GM06990 (cell line): ENCODE data around the gene RPS10.
"Not testable (repeated sequence)": the region's sequence is repeated elsewhere in the genome, so short reads cannot be mapped to it uniquely, and the experiment has no call there.

Experiments
- DNase-seq: peaks from one replicate; pipeline ENCODE4 v3.0.0-alpha.2; 2011; ENCODE audit not compliant: insufficient read length; ENCODE audit errors: extremely low read depth
- H3K27me3 ChIP-seq: replicated peaks from 2 replicates; pipeline ENCODE4 v1.6.0; 2011; ENCODE audit warnings: low read length; ENCODE audit not compliant: control insufficient read depth, insufficient read depth
- H3K36me3 ChIP-seq: 2 replicates; pipeline ENCODE4 v1.5.1; 2011; ENCODE audit warnings: low read length; ENCODE audit not compliant: control insufficient read depth, insufficient read depth
- H3K4me3 ChIP-seq: replicated peaks from 2 replicates; pipeline ENCODE4 v1.5.1; 2011; ENCODE audit warnings: low read depth, mild to moderate bottlenecking, control low read depth, low read length
- TF ChIP-seq, protein P1 (sequence below): IDR thresholded peaks from 2 replicates; pipeline ENCODE4 v1.5.1; 2011; ENCODE audit warnings: low read length, control low read depth, mild to moderate bottlenecking, inconsistent platforms; ENCODE audit not compliant: insufficient read depth, poor library complexity, severe bottlenecking

The RPS10 gene

DNA sequence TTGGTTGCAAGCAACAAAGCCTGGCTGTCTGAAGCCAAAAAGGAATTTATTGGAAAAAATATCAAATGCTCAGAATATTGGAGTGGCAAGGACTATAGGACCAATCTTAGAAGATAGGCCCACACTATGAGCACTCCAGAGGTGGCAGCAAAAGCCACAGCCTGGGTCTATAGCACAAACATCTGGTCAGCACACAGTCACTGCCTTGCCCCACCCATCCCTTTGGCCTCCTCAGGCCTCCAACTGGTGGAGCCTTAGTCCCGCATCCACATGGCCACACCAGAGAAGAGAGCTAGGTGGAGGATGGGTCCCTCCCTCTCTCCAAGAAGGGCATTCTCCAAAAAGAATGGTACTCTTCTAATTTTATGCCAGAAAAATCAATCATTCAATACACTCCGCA, 47.4 kb downstream of the RPS10 start:
- TF ChIP-seq, protein P1, sequence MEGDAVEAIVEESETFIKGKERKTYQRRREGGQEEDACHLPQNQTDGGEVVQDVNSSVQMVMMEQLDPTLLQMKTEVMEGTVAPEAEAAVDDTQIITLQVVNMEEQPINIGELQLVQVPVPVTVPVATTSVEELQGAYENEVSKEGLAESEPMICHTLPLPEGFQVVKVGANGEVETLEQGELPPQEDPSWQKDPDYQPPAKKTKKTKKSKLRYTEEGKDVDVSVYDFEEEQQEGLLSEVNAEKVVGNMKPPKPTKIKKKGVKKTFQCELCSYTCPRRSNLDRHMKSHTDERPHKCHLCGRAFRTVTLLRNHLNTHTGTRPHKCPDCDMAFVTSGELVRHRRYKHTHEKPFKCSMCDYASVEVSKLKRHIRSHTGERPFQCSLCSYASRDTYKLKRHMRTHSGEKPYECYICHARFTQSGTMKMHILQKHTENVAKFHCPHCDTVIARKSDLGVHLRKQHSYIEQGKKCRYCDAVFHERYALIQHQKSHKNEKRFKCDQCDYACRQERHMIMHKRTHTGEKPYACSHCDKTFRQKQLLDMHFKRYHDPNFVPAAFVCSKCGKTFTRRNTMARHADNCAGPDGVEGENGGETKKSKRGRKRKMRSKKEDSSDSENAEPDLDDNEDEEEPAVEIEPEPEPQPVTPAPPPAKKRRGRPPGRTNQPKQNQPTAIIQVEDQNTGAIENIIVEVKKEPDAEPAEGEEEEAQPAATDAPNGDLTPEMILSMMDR = no peak
- Histone ChIP-seq H3K27me3 (no peaks in the 10 kb centered on the region), H3K4me3 (no peak overlapping the region), H3K36me3 (no peaks in the 10 kb centered on the region; the same call in 1 of the 2 replicates)
- no peak for DNase-seq

- TF ChIP-seq, protein P1 = no peak
- Histone ChIP-seq H3K36me3 (no peaks in the 10 kb centered on the region), H3K4me3 (no peak overlapping the region), H3K27me3 (no peaks in the 10 kb centered on the region)
- DNase-seq = no peak
Measured at GRCh38 chr6:34377984-34378383, 47.9 kb downstream of the RPS10 start.

DNA sequence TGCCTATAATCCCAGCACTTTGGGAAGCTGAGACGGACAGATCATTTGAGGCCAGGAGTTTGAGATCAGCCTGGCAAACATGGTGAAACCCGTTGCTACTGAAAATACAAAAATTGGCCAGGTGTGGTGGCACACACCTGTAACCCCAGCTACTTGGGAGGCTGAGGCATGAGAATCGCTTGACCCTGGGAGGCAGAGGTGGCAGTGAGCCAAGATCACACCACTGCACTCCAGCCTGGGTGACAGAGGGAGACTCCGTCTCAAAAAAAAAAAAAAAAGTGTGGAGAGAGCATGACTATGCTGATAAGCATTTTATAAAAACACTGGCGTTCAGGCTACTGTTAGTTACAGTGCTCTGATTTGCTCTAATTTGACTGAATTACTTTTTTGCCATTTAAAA, 48.3 kb downstream of the RPS10 start:
- not testable (repeated sequence) for H3K27me3 ChIP-seq, H3K4me3 ChIP-seq, H3K36me3 ChIP-seq, DNase-seq

DNA sequence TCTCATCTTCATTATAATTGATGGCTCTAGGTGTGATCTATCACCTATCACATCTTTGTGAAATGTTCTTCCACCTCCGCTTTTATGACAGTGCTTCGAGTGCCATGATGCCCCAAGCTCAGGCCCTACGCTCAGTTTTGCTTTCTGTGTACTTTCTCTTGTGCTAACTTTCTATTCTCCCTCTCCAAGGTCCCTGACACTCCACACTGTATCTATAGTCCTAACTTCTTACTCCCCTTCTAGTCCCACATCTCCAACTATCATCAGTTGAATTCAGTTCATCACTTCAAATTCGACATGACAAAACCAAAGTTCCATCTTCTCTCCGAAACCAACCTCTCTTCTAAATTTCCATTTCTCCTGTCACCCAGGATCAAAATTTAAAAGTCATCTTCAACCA, 50.0 kb downstream of the RPS10 start:
- Histone ChIP-seq H3K36me3 (no peaks in the 10 kb centered on the region), H3K4me3 (no peak overlapping the region), H3K27me3 (no peaks in the 10 kb centered on the region)
- no peak for DNase-seq
- TF ChIP-seq, protein P1 = no peak

GRCh38 chr6:34374508-34374907, 51.4 kb downstream of the RPS10 start:
- Histone ChIP-seq H3K36me3 (no peaks in the 10 kb centered on the region), H3K4me3 (no peak overlapping the region), H3K27me3 (no peaks in the 10 kb centered on the region)
- no peak for DNase-seq
- TF ChIP-seq, protein P1 = no peak

DNA sequence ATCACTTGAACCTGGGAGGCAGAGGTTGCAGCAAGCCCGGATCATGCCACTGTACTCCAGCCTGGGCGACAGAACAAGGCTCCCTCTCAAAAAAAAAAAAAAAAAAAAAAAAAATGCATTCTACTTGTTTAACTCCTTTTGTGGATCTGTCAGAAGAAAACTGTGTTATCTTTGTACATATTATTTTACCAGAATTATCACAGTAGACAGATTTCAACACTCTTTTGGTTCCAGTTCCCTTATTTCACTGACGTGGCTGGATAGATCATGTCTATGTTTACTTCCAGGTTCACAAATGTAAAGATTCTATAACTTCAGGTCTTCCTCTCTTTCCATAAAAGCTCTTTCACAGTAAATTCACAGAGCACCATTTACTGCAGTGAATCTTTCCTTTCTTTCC, 51.8 kb downstream of the RPS10 start:
- Histone ChIP-seq H3K4me3 (no peak overlapping the region), H3K27me3 (no peaks in the 10 kb centered on the region), H3K36me3 (no peaks in the 10 kb centered on the region)
- DNase-seq = no peak
- TF ChIP-seq, protein P1 = no peak
